Keratinocyte (primary cell): Measurements from ENCODE around the gene KDSR. TPM values are rescaled to one million over a fixed set of nuclear protein-coding genes. Genes with fewer than 3 reads are reported as not detected.

Experiments used
- DNase-seq: peaks from one replicate; pipeline ENCODE4 v3.0.0-alpha.2; 2011; ENCODE audit warnings: low read depth, missing footprints, low spot score
- FAIRE-seq: peaks from 2 replicates; lab custom pipeline; 2011; peaks lifted over from hg19 to GRCh38; lab: Jason Lieb, UNC
- H2AFZ ChIP-seq: 2 replicates; pipeline ENCODE4 v1.6.0; 2012; ENCODE audit warnings: low read length, control low read depth, inconsistent platforms; ENCODE audit not compliant: control insufficient read depth
- H3K27ac ChIP-seq: 2 replicates; pipeline ENCODE4 v1.5.1; 2011; ENCODE audit warnings: low read length; ENCODE audit not compliant: control insufficient read depth, insufficient read depth
- H3K27me3 ChIP-seq: 3 replicates; pipeline ENCODE4 v1.6.0; 2011; ENCODE audit warnings: low read length; ENCODE audit not compliant: control insufficient read depth, insufficient read depth; ENCODE audit errors: extremely low read depth
- H3K36me3 ChIP-seq, 2 experiments: 2 replicates in 1 of 2; 3 replicates in 1 of 2; pipeline ENCODE4 v1.5.1; 2011; ENCODE audit warnings: low read length in 2 of 2, mild to moderate bottlenecking in 1 of 2; ENCODE audit not compliant: control insufficient read depth in 2 of 2, insufficient read depth in 2 of 2; ENCODE audit errors: extremely low read depth in 1 of 2
- H3K4me1 ChIP-seq: 3 replicates; pipeline ENCODE4 v1.5.1; 2011; ENCODE audit warnings: low read length; ENCODE audit not compliant: control insufficient read depth, insufficient read depth; ENCODE audit errors: extremely low read depth
- H3K4me2 ChIP-seq: 3 replicates; pipeline ENCODE4 v1.6.0; 2011; ENCODE audit warnings: low read depth, low read length; ENCODE audit not compliant: control insufficient read depth, insufficient read depth; ENCODE audit errors: extremely low read depth
- H3K4me3 ChIP-seq, 3 experiments: fragments of 200-600 bp in 1 of 3; sonication (generic) in 1 of 3; 2 replicates in 2 of 3; 3 replicates in 1 of 3; pipeline ENCODE4 v1.5.1; 2011 to 2016; ENCODE audit warnings: low read length in 3 of 3, mild to moderate bottlenecking in 3 of 3, control low read depth in 2 of 3, inconsistent platforms in 1 of 3, low read depth in 1 of 3, mixed read lengths in 1 of 3, mixed run types in 1 of 3, moderate library complexity in 1 of 3; ENCODE audit not compliant: control insufficient read depth in 2 of 3, insufficient read depth in 2 of 3; ENCODE audit errors: extremely low read depth in 1 of 3
- H3K79me2 ChIP-seq: 2 replicates; pipeline ENCODE4 v1.6.0; 2012; ENCODE audit warnings: low read length; ENCODE audit not compliant: control insufficient read depth, insufficient read depth
- H3K9ac ChIP-seq: 3 replicates; pipeline ENCODE4 v1.6.0; 2011; ENCODE audit warnings: low read length; ENCODE audit not compliant: control insufficient read depth, insufficient read depth; ENCODE audit errors: extremely low read depth
- H3K9me1 ChIP-seq: 3 replicates; pipeline ENCODE4 v1.6.0; 2011; ENCODE audit warnings: low read length; ENCODE audit not compliant: control insufficient read depth, insufficient read depth; ENCODE audit errors: extremely low read depth
- H3K9me3 ChIP-seq: 2 replicates; pipeline ENCODE4 v1.5.1; 2012; ENCODE audit warnings: low read depth, low read length; ENCODE audit not compliant: control insufficient read depth
- H4K20me1 ChIP-seq: 3 replicates; pipeline ENCODE4 v1.6.0; 2011; ENCODE audit warnings: low read length; ENCODE audit not compliant: control insufficient read depth, insufficient read depth; ENCODE audit errors: extremely low read depth
- CTCF ChIP-seq, 3 experiments: IDR thresholded peaks in 1 of 3; conservative IDR thresholded peaks in 1 of 3; optimal IDR thresholded peaks in 1 of 3; 2 replicates in 2 of 3; 3 replicates in 1 of 3; pipeline versions ENCODE3 to v1.5.1; 2011; ENCODE audit warnings: low read length in 3 of 3, mild to moderate bottlenecking in 3 of 3, moderate library complexity in 2 of 3, control low read depth in 1 of 3, inconsistent platforms in 1 of 3; ENCODE audit not compliant: insufficient read depth in 2 of 3; ENCODE audit errors: extremely low read depth in 1 of 3
- EZH2 ChIP-seq: IDR thresholded peaks from one replicate; pipeline ENCODE4 v1.6.1; 2012; ENCODE audit warnings: inconsistent platforms, mild to moderate bottlenecking, low read length, moderate library complexity
- dilution Hi-C: fragments of 300-500 bp; cut with MboI; formaldehyde crosslinking; loops from one replicate; pipeline ENCODE4 v1.7.0; 2020; ENCODE audit warnings: low sequenced_read_pairs; ENCODE audit not compliant: extremely low pct_ligation_motif_present
- polyA plus RNA-seq, 5 experiments: library from polyadenylated mRNA; depleted of rRNA in 3 of 5; stranded (reverse) in 3 of 5; stranded (forward) in 1 of 5; unstranded in 1 of 5; fragments of >200 nt; gene quantifications; 1 replicate in 1 of 5; 2 replicates in 3 of 5; 3 replicates in 1 of 5; pipeline versions ENCODE4 v1.2.1 to v1.2.3, GENCODE V29; 2011 to 2012; ENCODE audit warnings: missing spikeins in 2 of 5, low read depth in 1 of 5, low replicate concordance in 1 of 5

KDSR gene
- polyA plus RNA-seq, 1 donor (not counting 4 experiments of a cell fraction or from before 2014, with no cell fraction given), result 68.6 TPM

DNA sequence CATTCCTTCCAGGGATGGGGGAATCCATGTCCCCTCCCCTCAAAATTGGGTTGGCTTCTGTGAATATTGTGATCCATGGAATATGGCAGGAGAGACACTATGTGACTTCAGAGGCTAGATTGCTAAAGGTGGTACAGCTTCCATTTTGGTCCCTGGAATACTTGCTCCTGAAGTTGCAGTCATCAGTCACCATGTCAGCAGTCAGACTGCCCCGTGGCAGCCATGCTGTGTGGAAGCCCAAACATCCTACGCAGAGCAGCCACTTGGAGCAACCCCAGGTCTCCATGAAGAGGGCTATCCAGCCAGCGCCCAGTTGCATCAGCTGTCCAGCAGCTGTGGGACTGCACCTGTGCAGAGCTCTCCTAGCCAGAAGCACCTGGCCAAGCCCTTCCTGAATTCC, 15.8 kb upstream of the KDSR start:
- TF ChIP-seq EZH2 (no peak), CTCF (optimal IDR thresholded peaks at IDR 0.05 in 1 of 3, IDR thresholded peaks at IDR 0.05 in 1 of 3, conservative IDR thresholded peaks at IDR 0.05 in 1 of 3; ENCODE audit: extremely low read depth in 1 of 3, insufficient read depth in 2 of 3, low read length in 3 of 3) (no peak)
- no peaks in the 10 kb centered on the region for H3K79me2 ChIP-seq
- no peaks in the 10 kb centered on the region for H3K9me3 ChIP-seq
- no peak overlapping the region for H3K4me2 ChIP-seq
- no peaks in the 10 kb centered on the region for H4K20me1 ChIP-seq
- no peak overlapping the region for H3K27ac ChIP-seq
- DNase-seq (no peak), FAIRE-seq (no peak)
- H3K4me3 ChIP-seq, result no peak overlapping the region
- H3K4me1 ChIP-seq, result peaks cover 2% of the 10 kb centered on the region
- dilution Hi-C loops, result no loop called here
- H2AFZ ChIP-seq, result no peak overlapping the region
- no peaks in the 10 kb centered on the region for H3K9me1 ChIP-seq
- H3K9ac ChIP-seq, result no peak overlapping the region
- H3K36me3 ChIP-seq, result peaks cover 0 to 3% of the 10 kb centered on the region in 2 experiments
- H3K27me3 ChIP-seq, result no peaks in the 10 kb centered on the region

DNA sequence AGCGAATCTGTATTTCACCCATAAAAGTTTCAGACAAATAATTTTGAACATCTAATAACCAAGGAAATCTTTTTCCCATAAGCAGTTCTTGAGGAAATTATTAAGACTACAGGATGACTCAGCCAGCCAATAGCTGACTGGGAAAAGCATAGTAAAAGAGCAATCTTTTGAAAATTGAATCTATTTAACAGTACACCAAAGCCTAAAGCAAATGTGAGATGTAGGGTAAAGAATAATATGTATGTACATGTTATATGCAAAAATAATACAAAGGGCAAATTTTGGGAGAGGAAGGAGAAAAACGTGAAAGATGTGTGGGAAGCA, 12.6 kb upstream of the KDSR start:
- no peaks in the 10 kb centered on the region for H3K9me1 ChIP-seq
- no peak for DNase-seq
- peaks cover 2% of the 10 kb centered on the region for H3K4me1 ChIP-seq
- no peak overlapping the region for H3K27ac ChIP-seq
- no peaks in the 10 kb centered on the region for H3K9me3 ChIP-seq
- H2AFZ ChIP-seq, result no peak overlapping the region
- H3K79me2 ChIP-seq, result no peaks in the 10 kb centered on the region
- H3K36me3 ChIP-seq, result peaks cover 0 to 3% of the 10 kb centered on the region in 2 experiments
- no peaks in the 10 kb centered on the region for H4K20me1 ChIP-seq
- no peak overlapping the region for H3K9ac ChIP-seq
- TF ChIP-seq CTCF (optimal IDR thresholded peaks at IDR 0.05 in 1 of 3, IDR thresholded peaks at IDR 0.05 in 1 of 3, conservative IDR thresholded peaks at IDR 0.05 in 1 of 3; ENCODE audit: extremely low read depth in 1 of 3, insufficient read depth in 2 of 3, low read length in 3 of 3) (no peak), EZH2 (no peak)
- H3K4me2 ChIP-seq, result no peak overlapping the region
- H3K27me3 ChIP-seq, result no peaks in the 10 kb centered on the region
- no peak for FAIRE-seq
- H3K4me3 ChIP-seq, result no peak overlapping the region
- dilution Hi-C loops, result no loop called here
